NB4 (cell line): Measurements from ENCODE around the gene SYT14.
"Not testable (repeated sequence)": the region's sequence is repeated elsewhere in the genome, so short reads cannot be mapped to it uniquely, and the experiment has no call there.

Experiments used
- DNase-seq: peaks from one replicate; pipeline ENCODE4 v3.0.0; 2010; ENCODE audit warnings: low read depth
- H3K4me3 ChIP-seq: one replicate; pipeline ENCODE4 v1.5.1; 2011; ENCODE audit warnings: mild to moderate bottlenecking, low read depth, low read length, moderate library complexity
- MYC ChIP-seq: IDR thresholded peaks from 2 replicates; pipeline ENCODE4 v1.6.1; 2011; ENCODE audit warnings: low read depth, low read length
- POLR2A ChIP-seq: IDR thresholded peaks from 2 replicates; pipeline ENCODE4 v1.6.1; 2011; ENCODE audit warnings: mild to moderate bottlenecking; ENCODE audit not compliant: insufficient read length; ENCODE audit errors: extremely low read depth
- TF ChIP-seq, protein P1 (sequence below): IDR thresholded peaks from one replicate; pipeline ENCODE4 v1.5.1; 2012; ENCODE audit warnings: low read depth, low read length
- TF ChIP-seq, protein P2 (sequence below): IDR thresholded peaks from 2 replicates; pipeline ENCODE4 v1.6.1; 2011; ENCODE audit warnings: low read depth, low read length

SYT14 gene

DNA sequence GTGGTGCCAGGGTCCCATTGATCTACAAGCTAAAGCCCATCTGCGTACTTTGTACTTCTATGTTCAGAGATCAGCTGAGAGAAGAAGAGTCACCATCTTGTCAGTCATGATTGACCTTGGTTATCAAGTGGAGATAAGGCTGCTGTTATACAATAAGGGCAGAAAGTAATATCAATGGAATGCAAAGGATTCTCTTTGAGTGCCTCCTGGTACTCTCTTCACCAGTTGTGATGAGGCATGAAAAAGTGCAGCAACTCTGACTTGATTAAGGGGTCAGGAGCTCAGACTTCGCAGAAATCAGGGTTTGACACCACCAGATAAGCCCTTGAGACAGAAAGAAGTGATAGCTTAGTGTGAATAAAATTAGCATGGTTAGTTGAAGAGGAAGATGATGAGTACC, 25.7 kb upstream of the SYT14 start:
- TF ChIP-seq POLR2A: no peak
- TF ChIP-seq, protein P1, sequence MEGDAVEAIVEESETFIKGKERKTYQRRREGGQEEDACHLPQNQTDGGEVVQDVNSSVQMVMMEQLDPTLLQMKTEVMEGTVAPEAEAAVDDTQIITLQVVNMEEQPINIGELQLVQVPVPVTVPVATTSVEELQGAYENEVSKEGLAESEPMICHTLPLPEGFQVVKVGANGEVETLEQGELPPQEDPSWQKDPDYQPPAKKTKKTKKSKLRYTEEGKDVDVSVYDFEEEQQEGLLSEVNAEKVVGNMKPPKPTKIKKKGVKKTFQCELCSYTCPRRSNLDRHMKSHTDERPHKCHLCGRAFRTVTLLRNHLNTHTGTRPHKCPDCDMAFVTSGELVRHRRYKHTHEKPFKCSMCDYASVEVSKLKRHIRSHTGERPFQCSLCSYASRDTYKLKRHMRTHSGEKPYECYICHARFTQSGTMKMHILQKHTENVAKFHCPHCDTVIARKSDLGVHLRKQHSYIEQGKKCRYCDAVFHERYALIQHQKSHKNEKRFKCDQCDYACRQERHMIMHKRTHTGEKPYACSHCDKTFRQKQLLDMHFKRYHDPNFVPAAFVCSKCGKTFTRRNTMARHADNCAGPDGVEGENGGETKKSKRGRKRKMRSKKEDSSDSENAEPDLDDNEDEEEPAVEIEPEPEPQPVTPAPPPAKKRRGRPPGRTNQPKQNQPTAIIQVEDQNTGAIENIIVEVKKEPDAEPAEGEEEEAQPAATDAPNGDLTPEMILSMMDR: no peak
- TF ChIP-seq, protein P2, sequence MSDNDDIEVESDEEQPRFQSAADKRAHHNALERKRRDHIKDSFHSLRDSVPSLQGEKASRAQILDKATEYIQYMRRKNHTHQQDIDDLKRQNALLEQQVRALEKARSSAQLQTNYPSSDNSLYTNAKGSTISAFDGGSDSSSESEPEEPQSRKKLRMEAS: no peak
- TF ChIP-seq MYC: no peak
- DNase-seq: no peak
- no peak overlapping the region for H3K4me3 ChIP-seq

DNA sequence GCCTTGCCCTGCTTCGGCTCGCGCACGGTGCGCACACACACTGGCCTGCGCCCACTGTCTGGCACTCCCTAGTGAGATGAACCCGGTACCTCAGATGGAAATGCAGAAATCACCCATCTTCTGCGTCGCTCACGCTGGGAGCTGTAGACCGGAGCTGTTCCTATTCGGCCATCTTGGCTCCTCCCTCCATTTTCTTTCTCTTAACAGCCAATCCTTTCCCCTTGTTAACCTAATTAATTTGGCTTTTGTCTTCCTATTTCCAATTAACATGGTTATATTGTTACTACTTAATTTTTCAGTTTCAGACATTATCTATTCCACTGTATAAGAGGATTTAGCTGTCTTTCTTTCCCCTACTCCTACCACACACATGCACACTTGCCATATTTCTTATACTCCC, 18.4 kb upstream of the SYT14 start:
- DNase-seq, H3K4me3 ChIP-seq: not testable (repeated sequence)

DNA sequence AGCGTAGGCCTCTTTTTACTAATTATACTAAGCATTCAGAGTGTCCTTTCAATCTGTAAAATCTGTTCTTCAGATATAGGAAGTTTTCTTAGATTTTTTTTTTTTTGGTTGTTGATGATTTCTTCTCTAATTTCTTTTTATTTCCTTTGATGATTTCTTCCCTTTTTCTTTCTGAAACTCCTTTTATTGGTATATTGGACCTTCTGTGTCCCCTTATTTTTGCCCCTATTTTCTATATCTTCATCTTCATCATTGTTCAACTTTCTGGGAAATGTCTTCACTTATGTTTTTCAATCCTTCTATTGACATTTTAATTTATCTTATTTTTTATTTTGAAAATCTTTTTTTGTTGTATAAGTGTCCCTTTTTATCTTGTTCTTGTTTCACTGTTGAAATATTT, 17.2 kb upstream of the SYT14 start:
- DNase-seq: no peak
- no peak overlapping the region for H3K4me3 ChIP-seq
- TF ChIP-seq POLR2A (no peak), MYC (no peak)
- TF ChIP-seq, protein P2: no peak
- TF ChIP-seq, protein P1: no peak

DNA sequence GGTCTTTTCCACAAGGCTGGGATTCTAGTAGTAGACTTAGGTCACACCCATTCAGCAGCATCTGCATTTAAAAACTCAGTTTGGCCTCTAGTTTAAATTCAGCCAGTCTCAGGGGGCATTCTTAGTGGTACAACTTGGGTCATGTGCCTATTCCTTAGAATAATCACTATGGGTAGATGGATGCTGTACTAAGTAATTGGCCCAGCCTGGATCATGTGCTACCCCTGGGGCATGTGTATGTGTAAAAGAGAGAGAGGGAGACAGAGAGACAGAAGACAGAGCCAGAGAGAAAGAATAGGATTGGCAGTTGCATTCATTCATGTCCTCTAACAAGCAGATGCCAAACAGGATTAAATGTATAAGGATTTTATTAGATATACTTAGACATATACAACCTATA, 13.6 kb upstream of the SYT14 start:
- TF ChIP-seq, protein P1: no peak
- TF ChIP-seq, protein P2: no peak
- no peak for TF ChIP-seq MYC
- no peak for TF ChIP-seq POLR2A
- H3K4me3 ChIP-seq: no peak overlapping the region
- no peak for DNase-seq

DNA sequence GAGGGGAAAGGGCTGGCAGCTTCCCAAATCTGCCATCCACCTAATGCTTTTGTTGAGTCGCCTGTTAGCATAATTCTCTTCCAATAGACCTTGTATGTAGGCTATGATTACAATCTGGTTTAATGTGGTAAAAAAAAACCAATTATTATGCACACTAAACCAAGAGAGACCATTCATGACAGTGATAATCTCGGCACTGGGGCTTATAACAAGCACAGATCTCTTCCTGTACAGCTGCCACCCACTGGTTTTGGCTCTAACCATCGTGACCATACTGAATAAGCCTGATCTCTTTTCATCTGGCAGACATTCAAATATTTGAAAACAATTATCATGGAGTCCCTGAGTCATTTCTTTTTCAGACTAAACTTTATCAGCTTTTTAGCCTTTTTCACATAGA, 12.0 kb upstream of the SYT14 start:
- TF ChIP-seq POLR2A (no peak), MYC (no peak)
- TF ChIP-seq, protein P2: no peak
- TF ChIP-seq, protein P1: no peak
- H3K4me3 ChIP-seq: no peak overlapping the region
- DNase-seq: no peak

DNA sequence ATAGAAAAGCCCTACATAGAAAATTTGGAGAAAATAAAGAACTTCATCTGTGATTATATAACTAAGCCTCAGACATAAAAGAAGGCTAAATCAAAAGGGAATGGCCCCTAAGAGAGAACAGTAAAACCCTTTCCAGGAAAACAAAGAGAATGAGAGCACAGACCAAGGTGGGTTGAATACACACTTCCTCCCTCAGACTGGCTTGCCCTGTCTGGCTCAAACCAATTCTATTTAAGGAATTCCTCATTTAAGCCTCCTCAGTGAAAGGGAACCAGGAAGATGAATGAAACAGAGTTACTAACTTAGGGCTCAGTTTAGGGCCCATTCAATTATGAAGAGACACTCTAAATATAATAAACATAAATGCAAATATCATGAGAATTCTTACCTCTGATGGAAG, 10.6 kb upstream of the SYT14 start:
- H3K4me3 ChIP-seq: no peak overlapping the region
- TF ChIP-seq, protein P1: no peak
- TF ChIP-seq POLR2A (no peak), MYC (no peak)
- TF ChIP-seq, protein P2: no peak

More for the DNA sequence above, 10.6 kb upstream of the SYT14 start:
- no peak for DNase-seq
